Neural progenitor cell (in vitro differentiated cells): Measurements from ENCODE around the gene DOK1.

ENCODE experiments used
- EZH2 ChIP-seq: fragments of 200-600 bp; sonication (generic); IDR thresholded peaks from 2 replicates; pipeline ENCODE4 v1.6.1; 2017; ENCODE audit warnings: antibody characterized with exemption, mild to moderate bottlenecking, moderate library complexity
- EZH2phosphoT487 ChIP-seq: fragments of 200-600 bp; sonication (generic); IDR thresholded peaks from 2 replicates; pipeline ENCODE4 v1.6.1; 2017; ENCODE audit warnings: antibody characterized with exemption
- TF ChIP-seq, protein P1 (sequence below): fragments of 200-600 bp; sonication (generic); IDR thresholded peaks from 2 replicates; pipeline ENCODE4 v1.5.1; 2017; ENCODE audit warnings: antibody characterized with exemption, mild to moderate bottlenecking

DNA sequence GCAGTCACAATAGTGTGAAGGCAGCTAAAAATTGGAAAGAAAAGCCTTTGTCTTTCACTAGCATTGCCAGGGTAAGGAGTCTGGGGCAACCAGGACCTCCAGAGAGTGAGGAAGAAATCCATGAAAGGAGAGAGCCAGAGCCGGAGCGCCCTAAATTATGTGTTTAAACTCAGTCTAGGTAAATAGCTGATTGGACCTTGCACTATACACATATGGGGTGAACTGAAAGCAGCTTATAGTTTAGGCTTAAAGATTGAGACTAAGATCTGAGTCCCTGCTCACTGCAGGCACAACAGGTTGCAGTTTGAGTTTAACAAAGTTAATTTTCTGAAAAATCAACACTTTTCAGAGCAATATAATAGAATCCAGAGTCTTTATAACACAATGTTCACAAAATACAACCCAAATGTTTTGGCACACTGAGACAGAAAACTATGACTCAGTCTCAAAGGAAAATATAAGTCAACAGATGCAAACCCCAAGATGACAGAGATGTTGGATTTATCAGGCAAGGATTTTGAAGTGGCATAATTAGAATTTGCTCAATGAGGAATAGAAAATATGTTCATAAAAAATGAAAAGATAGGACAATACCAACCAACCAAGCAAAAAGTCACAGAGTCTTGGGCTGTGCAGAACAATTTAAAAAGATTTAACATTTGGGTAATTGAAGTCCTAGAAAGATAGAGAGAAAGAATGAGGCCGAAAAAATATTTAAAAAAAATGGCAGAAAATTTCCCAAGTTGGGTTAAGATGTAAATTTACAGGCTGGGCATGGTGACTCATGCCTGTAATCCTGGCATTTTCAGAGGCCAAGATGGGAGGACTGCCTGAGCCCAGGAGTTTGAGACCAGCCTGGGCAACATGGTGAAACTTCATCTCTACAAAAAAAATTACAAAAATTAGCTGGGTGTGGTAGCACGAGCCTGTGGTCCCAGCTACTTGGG lies 39.6 kb downstream of the DOK1 start:
- TF ChIP-seq, protein P1, sequence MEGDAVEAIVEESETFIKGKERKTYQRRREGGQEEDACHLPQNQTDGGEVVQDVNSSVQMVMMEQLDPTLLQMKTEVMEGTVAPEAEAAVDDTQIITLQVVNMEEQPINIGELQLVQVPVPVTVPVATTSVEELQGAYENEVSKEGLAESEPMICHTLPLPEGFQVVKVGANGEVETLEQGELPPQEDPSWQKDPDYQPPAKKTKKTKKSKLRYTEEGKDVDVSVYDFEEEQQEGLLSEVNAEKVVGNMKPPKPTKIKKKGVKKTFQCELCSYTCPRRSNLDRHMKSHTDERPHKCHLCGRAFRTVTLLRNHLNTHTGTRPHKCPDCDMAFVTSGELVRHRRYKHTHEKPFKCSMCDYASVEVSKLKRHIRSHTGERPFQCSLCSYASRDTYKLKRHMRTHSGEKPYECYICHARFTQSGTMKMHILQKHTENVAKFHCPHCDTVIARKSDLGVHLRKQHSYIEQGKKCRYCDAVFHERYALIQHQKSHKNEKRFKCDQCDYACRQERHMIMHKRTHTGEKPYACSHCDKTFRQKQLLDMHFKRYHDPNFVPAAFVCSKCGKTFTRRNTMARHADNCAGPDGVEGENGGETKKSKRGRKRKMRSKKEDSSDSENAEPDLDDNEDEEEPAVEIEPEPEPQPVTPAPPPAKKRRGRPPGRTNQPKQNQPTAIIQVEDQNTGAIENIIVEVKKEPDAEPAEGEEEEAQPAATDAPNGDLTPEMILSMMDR = no peak
- TF ChIP-seq EZH2phosphoT487 (no peak), EZH2 (no peak)
